Hepatocyte (in vitro differentiated cells): Measurements from ENCODE around the gene ZER1.

ENCODE experiments used
- EZH2 ChIP-seq: fragments of 200-600 bp; sonication (generic); IDR thresholded peaks from 2 replicates; pipeline ENCODE4 v1.6.1; 2016; ENCODE audit warnings: antibody characterized with exemption, mild to moderate bottlenecking, borderline replicate concordance
- EZH2phosphoT487 ChIP-seq: fragments of 200-600 bp; sonication (generic); IDR thresholded peaks from one replicate; pipeline ENCODE4 v1.6.1; 2018; ENCODE audit warnings: antibody characterized with exemption, mild to moderate bottlenecking, low read depth, moderate library complexity; ENCODE audit not compliant: unreplicated experiment, severe bottlenecking
- TF ChIP-seq, protein P1 (sequence below): fragments of 200-600 bp; sonication (generic); IDR thresholded peaks from 2 replicates; pipeline ENCODE4 v1.5.1; 2016; ENCODE audit warnings: antibody characterized with exemption, mild to moderate bottlenecking; ENCODE audit not compliant: poor library complexity

DNA sequence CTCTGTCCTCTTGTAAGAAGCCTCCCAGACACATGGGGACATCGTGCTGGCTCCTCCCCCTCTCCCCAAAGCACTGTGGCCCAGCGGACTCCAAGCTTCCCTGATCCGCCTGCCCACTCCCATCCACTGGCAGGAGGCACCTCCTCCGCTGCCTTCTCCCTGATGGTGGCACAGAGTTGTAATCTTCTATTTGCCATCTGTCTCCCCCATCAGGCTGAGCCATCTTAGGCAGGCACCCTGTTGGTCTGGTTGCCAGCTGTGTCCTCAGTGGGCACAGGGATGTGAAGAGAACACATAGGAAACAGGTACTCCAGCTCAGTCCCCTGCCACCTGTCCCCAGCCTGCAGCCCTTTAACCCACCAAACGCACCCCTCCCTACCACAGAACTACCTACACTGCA lies 42.4 kb downstream of the ZER1 start:
- TF ChIP-seq, protein P1, sequence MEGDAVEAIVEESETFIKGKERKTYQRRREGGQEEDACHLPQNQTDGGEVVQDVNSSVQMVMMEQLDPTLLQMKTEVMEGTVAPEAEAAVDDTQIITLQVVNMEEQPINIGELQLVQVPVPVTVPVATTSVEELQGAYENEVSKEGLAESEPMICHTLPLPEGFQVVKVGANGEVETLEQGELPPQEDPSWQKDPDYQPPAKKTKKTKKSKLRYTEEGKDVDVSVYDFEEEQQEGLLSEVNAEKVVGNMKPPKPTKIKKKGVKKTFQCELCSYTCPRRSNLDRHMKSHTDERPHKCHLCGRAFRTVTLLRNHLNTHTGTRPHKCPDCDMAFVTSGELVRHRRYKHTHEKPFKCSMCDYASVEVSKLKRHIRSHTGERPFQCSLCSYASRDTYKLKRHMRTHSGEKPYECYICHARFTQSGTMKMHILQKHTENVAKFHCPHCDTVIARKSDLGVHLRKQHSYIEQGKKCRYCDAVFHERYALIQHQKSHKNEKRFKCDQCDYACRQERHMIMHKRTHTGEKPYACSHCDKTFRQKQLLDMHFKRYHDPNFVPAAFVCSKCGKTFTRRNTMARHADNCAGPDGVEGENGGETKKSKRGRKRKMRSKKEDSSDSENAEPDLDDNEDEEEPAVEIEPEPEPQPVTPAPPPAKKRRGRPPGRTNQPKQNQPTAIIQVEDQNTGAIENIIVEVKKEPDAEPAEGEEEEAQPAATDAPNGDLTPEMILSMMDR: no peak
- TF ChIP-seq EZH2phosphoT487: no peak
- no peak for TF ChIP-seq EZH2
